GM12878 (cell line): Measurements from ENCODE around the gene ZNF101. TPM values are rescaled to one million over a fixed set of nuclear protein-coding genes. Genes with fewer than 3 reads are reported as not detected.

Source experiments
- BCL3 ChIP-seq: IDR thresholded peaks from 2 replicates; pipeline ENCODE4 v1.6.1; 2011; ENCODE audit warnings: borderline replicate concordance, low read depth, mild to moderate bottlenecking, moderate library complexity, low read length; ENCODE audit not compliant: insufficient read depth, poor library complexity, severe bottlenecking
- CEBPZ ChIP-seq: fragments of 150-350 bp; IDR thresholded peaks from 2 replicates; pipeline ENCODE4 v1.6.1; 2016; ENCODE audit warnings: low read depth, low read length
- CREB1 ChIP-seq: IDR thresholded peaks from 2 replicates; pipeline ENCODE4 v1.6.1; 2012; ENCODE audit warnings: low read depth, mild to moderate bottlenecking, inconsistent platforms
- EED ChIP-seq: sonication (generic); IDR thresholded peaks from 2 replicates; pipeline ENCODE4 v1.6.1; 2016; ENCODE audit warnings: antibody characterized with exemption, low read depth
- ETV6 ChIP-seq, 2 experiments: fragments of 450-650 bp in 1 of 2; IDR thresholded peaks in 1 of 2; conservative IDR thresholded peaks in 1 of 2; 2 replicates each; pipeline ENCODE4 v1.6.1; 2014; ENCODE audit warnings: antibody characterized with exemption in 1 of 2, borderline replicate concordance in 1 of 2, low read depth in 1 of 2, mild to moderate bottlenecking in 1 of 2, moderate library complexity in 1 of 2
- MAX ChIP-seq: IDR thresholded peaks from 2 replicates; pipeline ENCODE4 v1.6.1; 2012; ENCODE audit warnings: low read depth, low read length, improper control_type of control experiment
- MXI1 ChIP-seq: fragments of 150-350 bp; IDR thresholded peaks from 2 replicates; pipeline ENCODE4 v1.6.1; 2011; ENCODE audit warnings: low read depth, mild to moderate bottlenecking, inconsistent platforms, low read length, improper control_type of control experiment
- MYC ChIP-seq: IDR thresholded peaks from 2 replicates; pipeline ENCODE4 v1.6.1; 2011; ENCODE audit warnings: mild to moderate bottlenecking, low read length, moderate library complexity, inconsistent platforms; ENCODE audit not compliant: insufficient read depth, insufficient replicate concordance, insufficient read length, severe bottlenecking
- NR2F1 ChIP-seq: fragments of 450-650 bp; conservative IDR thresholded peaks from 2 replicates; pipeline ENCODE4 v1.6.1; 2017; ENCODE audit warnings: mild to moderate bottlenecking
- PML ChIP-seq: IDR thresholded peaks from 2 replicates; pipeline ENCODE4 v1.6.1; 2012; ENCODE audit warnings: low read length, inconsistent platforms
- RAD21 ChIP-seq: IDR thresholded peaks from 2 replicates; pipeline ENCODE4 v1.6.1; 2011; ENCODE audit warnings: mild to moderate bottlenecking, low read depth, low read length, moderate library complexity; ENCODE audit not compliant: insufficient read depth
- RELB ChIP-seq: fragments of 450-650 bp; IDR thresholded peaks from 2 replicates; pipeline ENCODE4 v1.6.1; 2017; ENCODE audit warnings: low read depth, mild to moderate bottlenecking, moderate library complexity
- SPI1 ChIP-seq: IDR thresholded peaks from 2 replicates; pipeline ENCODE4 v1.6.1; 2011; ENCODE audit warnings: low read depth, mild to moderate bottlenecking, low read length, moderate library complexity, borderline replicate concordance; ENCODE audit not compliant: insufficient read depth
- SUPT20H ChIP-seq: IDR thresholded peaks from 2 replicates; pipeline ENCODE4 v1.6.1; 2011; ENCODE audit warnings: low read depth, mild to moderate bottlenecking, low read length, moderate library complexity, borderline replicate concordance; ENCODE audit not compliant: control insufficient read depth
- ZBTB33 ChIP-seq: fragments of 450-650 bp; IDR thresholded peaks from 2 replicates; pipeline ENCODE4 v1.6.1; 2017; ENCODE audit warnings: mild to moderate bottlenecking
- ZNF274 ChIP-seq: IDR thresholded peaks from one replicate; pipeline ENCODE4 v1.8.0; 2011; ENCODE audit not compliant: insufficient read length, insufficient read depth
- polyA plus RNA-seq, 11 experiments: library from polyadenylated mRNA; depleted of rRNA in 4 of 11; unstranded in 6 of 11; stranded (reverse) in 5 of 11; fragments of >200 nt; fragmentation: Nextera tagmentation in 4 of 11; fragmentation: Illumina TruSeq in 1 of 11; extraction: Ambion mirVana in 4 of 11; extraction: Trizol in 1 of 11; gene quantifications; 1 replicate in 1 of 11; 2 replicates in 10 of 11; pipeline versions ENCODE4 v1.2.1 to v1.2.3, GENCODE V29; 2011 to 2016; ENCODE audit warnings: inconsistent platforms in 2 of 11, missing spikeins in 2 of 11, low read depth in 1 of 11
- total RNA-seq, 4 experiments: library from RNA; depleted of rRNA in 3 of 4; stranded (reverse); fragments of >200 nt in 3 of 4; fragmentation: Illumina TruSeq in 1 of 4; extraction: Trizol in 1 of 4; gene quantifications; 2 replicates each; pipeline versions ENCODE4 v1.2.1 to v1.2.3, GENCODE V29; 2013 to 2021

Gene ZNF101
- total and polyA plus RNA-seq, 10 of the 15 experiments (the other 5 are each of a cell fraction or from before 2014, with no cell fraction given): 15.2 to 40.5 (median 19.8) TPM

- peak; percentile 47 for TF ChIP-seq BCL3
- no peak for TF ChIP-seq MXI1
- TF ChIP-seq NR2F1: peak; percentile 79; the same call in 1 of the 2 replicates
- peak in 1 of 2 experiments; percentile 75; a peak in 1 of 4 replicates for TF ChIP-seq ETV6 (conservative IDR thresholded peaks at IDR 0.05 in 1 of 2, IDR thresholded peaks at IDR 0.05 in 1 of 2; ENCODE audit: borderline replicate concordance in 1 of 2, low read depth in 1 of 2)
- TF ChIP-seq SPI1: peak; percentile 21; the same call in 1 of the 2 replicates
- TF ChIP-seq PML: no peak; the same call in 1 of the 2 replicates
- TF ChIP-seq MAX: no peak
- peak; percentile 72 for TF ChIP-seq CEBPZ
- TF ChIP-seq MYC: no peak
- no peak for TF ChIP-seq SUPT20H
- 0 out of 2 replicates have a peak, but pooled peaks have one; percentile 59 for TF ChIP-seq CREB1
- TF ChIP-seq RAD21: no peak
- no peak for TF ChIP-seq ZNF274
- peak; percentile 76 for TF ChIP-seq RELB
- TF ChIP-seq ZBTB33: no peak
- TF ChIP-seq EED: peak; percentile 45
Observed at GRCh38 chr19:19668230-19669012, at the start of gene ZNF101 (continued).
